ENCODE results near the gene LSAMP. TPM values are rescaled to one million over a fixed set of nuclear protein-coding genes. Genes with fewer than 3 reads are reported as not detected.

LSAMP gene
- total and polyA plus RNA-seq, 2 of the 4 experiments (the other 2 are of a cell fraction) = 7.9 to 8.0 TPM

DNA sequence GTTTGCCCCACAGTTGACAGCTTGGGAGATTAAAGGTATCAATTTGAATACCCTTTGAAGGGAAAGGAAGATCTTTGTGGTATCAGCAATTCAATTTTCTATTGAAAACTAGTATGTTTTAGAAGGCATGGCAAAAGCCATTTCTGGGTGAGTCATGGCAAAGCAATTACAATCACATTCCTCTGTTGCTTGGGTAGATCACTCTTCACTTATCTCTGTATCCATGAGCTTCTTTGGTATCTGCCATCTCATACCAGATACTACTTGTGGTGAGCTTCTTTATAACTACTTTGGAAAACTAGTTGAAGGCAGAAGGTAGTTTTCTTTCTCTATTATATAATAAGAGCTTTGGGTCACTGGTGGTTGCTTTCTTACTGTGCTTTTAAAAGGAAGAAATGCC is 28.3 kb upstream of the LSAMP start:
- dilution Hi-C loops (cut with HindIII; ENCODE audit: low sequenced_read_pairs, unreplicated experiment) (no loop called here), in situ Hi-C loops (cut with MboI; ENCODE audit: low sequenced_read_pairs) (no loop called here), intact Hi-C loops (cut with micrococcal nuclease) (no loop called here)
- Histone ChIP-seq H2BK15ac (ENCODE audit: low read depth, low read length) (no peak overlapping the region), H3K14ac (replicated peaks; ENCODE audit: low read depth, low read length) (no peak overlapping the region), H3K27ac (ENCODE audit: insufficient read depth, low read length) (no peak overlapping the region), H3K4me2 (ENCODE audit: low read depth, low read length) (no peak overlapping the region), H3K36me3 (ENCODE audit: control insufficient read depth, insufficient read depth, low read length) (no peaks in the 10 kb centered on the region), H3K9me3 (ENCODE audit: control insufficient read depth, insufficient read depth, low read length) (no peaks in the 10 kb centered on the region), H3K18ac (ENCODE audit: low read depth, low read length) (no peak overlapping the region), H2BK20ac (ENCODE audit: low read depth, low read length) (no peak overlapping the region), H2AK9ac (replicated peaks; ENCODE audit: low read depth, low read length, poor library complexity) (no peak overlapping the region), H3K4ac (ENCODE audit: low read depth, low read length) (no peak overlapping the region), H2AK5ac (ENCODE audit: low read depth, low read length) (no peak overlapping the region), H4K91ac (ENCODE audit: insufficient read depth, low read depth, low read length) (no peak overlapping the region), H3K4me3 (ENCODE audit: insufficient read depth, low read depth, low read length) (no peak overlapping the region), H2AFZ (replicated peaks; ENCODE audit: low read length, poor library complexity) (no peak overlapping the region), H3K79me1 (ENCODE audit: low read depth in 1 of 2, low read length in 2 of 2) (no peaks in the 10 kb centered on the region), H4K20me1 (ENCODE audit: insufficient read depth, low read length) (no peaks in the 10 kb centered on the region), H2BK120ac (ENCODE audit: low read depth, low read length) (no peak overlapping the region), H3K23ac (ENCODE audit: low read depth, low read length) (no peak overlapping the region), H3K27me3 (ENCODE audit: control insufficient read depth, insufficient read depth, low read length) (no peaks in the 10 kb centered on the region), H2BK5ac (ENCODE audit: low read depth, low read length, poor library complexity, severe bottlenecking) (no peak overlapping the region), H4K5ac (ENCODE audit: low read depth, low read length) (no peak overlapping the region), H3K9ac (ENCODE audit: low read depth, low read length) (no peak overlapping the region), H4K8ac (ENCODE audit: low read depth in 2 of 2, low read length in 2 of 2) (no peak overlapping the region), H3K56ac (ENCODE audit: extremely low read depth, insufficient read depth, low read length) (no peak overlapping the region), H3K4me1 (ENCODE audit: control insufficient read depth, insufficient read depth, low read length) (no peaks in the 10 kb centered on the region), H3K9me1 (ENCODE audit: insufficient read depth, low read length) (no peaks in the 10 kb centered on the region)
- POLR2A ChIA-PET (ENCODE audit: unreplicated experiment) = interaction anchor here (0.7 kb wide), 1 partner anchor 80 kb away, joined by 3 read pairs; no protein-coding TSS in a partner anchor
- no TSS peak for BruUV-seq (replicated peaks)
- peak; percentile 90 for ATAC-seq (ENCODE audit: low read depth)
- CTCF ChIA-PET = no interaction called here
- no peak for TF ChIP-seq CEBPB (IDR thresholded peaks at IDR 0.05; ENCODE audit: low read depth, low read length)
- peak; percentile 48; the same call in 1 of the 2 replicates for TF ChIP-seq FOS (IDR thresholded peaks at IDR 0.05; ENCODE audit: low read depth, low read length)
- peak; percentile 45 for DNase-seq
